HG03175 (cell line): ENCODE results near the gene PLCD4.

Experiments used
- ATAC-seq: cut with Tn5 transposase; IDR thresholded peaks from one replicate; pipeline ENCODE4 v1.9.1; 2021; ENCODE audit warnings: mild to moderate bottlenecking, moderate library complexity; ENCODE audit not compliant: unreplicated experiment

The PLCD4 gene

GRCh38 chr2:218618102-218618860, 10.6 kb downstream of the PLCD4 start:
- ATAC-seq = no peak

GRCh38 chr2:218621007-218621406, 13.3 kb downstream of the PLCD4 start:
- ATAC-seq = no peak

- no peak for ATAC-seq
Measured at GRCh38 chr2:218622606-218623365, 15.1 kb downstream of the PLCD4 start.

- ATAC-seq = no peak
Measured at GRCh38 chr2:218623366-218623705, 15.6 kb downstream of the PLCD4 start.

- ATAC-seq = no peak
Measured at GRCh38 chr2:218626369-218626768, 18.7 kb downstream of the PLCD4 start.

- no peak for ATAC-seq
Measured at GRCh38 chr2:218627939-218628338, 20.2 kb downstream of the PLCD4 start.

GRCh38 chr2:218631837-218632236, 24.1 kb downstream of the PLCD4 start:
- ATAC-seq = no peak

GRCh38 chr2:218635719-218636118, 28.0 kb downstream of the PLCD4 start:
- ATAC-seq = no peak

- ATAC-seq = no peak
Measured at GRCh38 chr2:218638372-218638771, 30.7 kb downstream of the PLCD4 start.

GRCh38 chr2:218642121-218642656, 34.5 kb downstream of the PLCD4 start:
- ATAC-seq = no peak

- ATAC-seq = no peak
Measured at GRCh38 chr2:218642786-218643185, 35.1 kb downstream of the PLCD4 start.

- ATAC-seq = no peak
Measured at GRCh38 chr2:218643751-218644310, 36.1 kb downstream of the PLCD4 start.

- no peak for ATAC-seq
Measured at GRCh38 chr2:218644721-218645120, 37.0 kb downstream of the PLCD4 start.

- ATAC-seq = no peak
Measured at GRCh38 chr2:218645126-218645525, 37.4 kb downstream of the PLCD4 start.

GRCh38 chr2:218648088-218648786, 40.5 kb downstream of the PLCD4 start:
- ATAC-seq = no peak

GRCh38 chr2:218648787-218649100, 41.0 kb downstream of the PLCD4 start:
- no peak for ATAC-seq

GRCh38 chr2:218655751-218656150, 48.1 kb downstream of the PLCD4 start:
- ATAC-seq = no peak

GRCh38 chr2:218658671-218659257, 51.1 kb downstream of the PLCD4 start:
- peak; percentile 45 for ATAC-seq

- ATAC-seq = peak; percentile 96
Measured at GRCh38 chr2:218659258-218659987, 51.7 kb downstream of the PLCD4 start, which contains the start of the genes BCS1L and ZNF142. Gene BCS1L (plus strand): TSS chr2:218659683. CDS start chr2:218660988, 1,305 bp downstream. Gene ZNF142 (minus strand): TSS chr2:218659623. CDS start chr2:218656429, 3,194 bp downstream.

GRCh38 chr2:218659988-218660358, 52.3 kb downstream of the PLCD4 start:
- ATAC-seq = no peak
